IPS-20b (cell line): ENCODE measurements around the gene ZYX.

Source experiments
- H3K27ac ChIP-seq: one replicate; pipeline ENCODE4 v1.5.1; 2013; ENCODE audit warnings: low read length
- H3K27me3 ChIP-seq: 2 replicates; pipeline ENCODE4 v1.6.1; 2013; ENCODE audit warnings: mild to moderate bottlenecking, low read length, inconsistent platforms; ENCODE audit not compliant: insufficient read depth
- H3K36me3 ChIP-seq: 2 replicates; pipeline ENCODE4 v1.6.1; 2013; ENCODE audit warnings: low read depth, mild to moderate bottlenecking, inconsistent platforms, low read length, moderate library complexity; ENCODE audit not compliant: insufficient read depth
- H3K4me1 ChIP-seq: 2 replicates; pipeline ENCODE4 v1.6.1; 2013; ENCODE audit warnings: mild to moderate bottlenecking, control low read depth, inconsistent platforms, low read length, moderate library complexity; ENCODE audit not compliant: insufficient read depth
- H3K4me3 ChIP-seq: 2 replicates; pipeline ENCODE4 v1.5.1; 2013; ENCODE audit warnings: mild to moderate bottlenecking, low read length, inconsistent platforms
- H3K9ac ChIP-seq: 2 replicates; pipeline ENCODE4 v1.6.1; 2013; ENCODE audit warnings: low read depth, mild to moderate bottlenecking, inconsistent platforms, low read length, moderate library complexity
- H3K9me3 ChIP-seq: 2 replicates; pipeline ENCODE4 v1.6.1; 2013; ENCODE audit warnings: mild to moderate bottlenecking, low read depth, low read length, inconsistent platforms; ENCODE audit not compliant: insufficient read depth

The ZYX gene

GRCh38 chr7:143436325-143436946 is 55.3 kb downstream of the ZYX start:
- H3K4me3 ChIP-seq: peak overlapping the region; percentile 29; the same call in 1 of the 2 replicates
- H3K4me1 ChIP-seq: peaks cover 11% of the 10 kb centered on the region
- H3K27ac ChIP-seq: no peak overlapping the region
- H3K36me3 ChIP-seq: no peaks in the 10 kb centered on the region
- H3K27me3 ChIP-seq: no peaks in the 10 kb centered on the region
- no peaks in the 10 kb centered on the region for H3K9me3 ChIP-seq
- peak overlapping the region; percentile 33; the same call in 1 of the 2 replicates for H3K9ac ChIP-seq

- no peaks in the 10 kb centered on the region for H3K36me3 ChIP-seq
- no peak overlapping the region for H3K9ac ChIP-seq
- H3K27me3 ChIP-seq: no peaks in the 10 kb centered on the region
- peaks cover 11% of the 10 kb centered on the region for H3K4me1 ChIP-seq
- H3K4me3 ChIP-seq: no peak overlapping the region
- H3K27ac ChIP-seq: no peak overlapping the region
- no peaks in the 10 kb centered on the region for H3K9me3 ChIP-seq
Observed at GRCh38 chr7:143437578-143437977, 56.4 kb downstream of the ZYX start.

GRCh38 chr7:143439866-143440265 is 58.7 kb downstream of the ZYX start:
- peaks cover 11% of the 10 kb centered on the region for H3K4me1 ChIP-seq
- H3K9ac ChIP-seq: no peak overlapping the region
- no peaks in the 10 kb centered on the region for H3K36me3 ChIP-seq
- H3K9me3 ChIP-seq: no peaks in the 10 kb centered on the region
- no peaks in the 10 kb centered on the region for H3K27me3 ChIP-seq
- no peak overlapping the region for H3K4me3 ChIP-seq
- no peak overlapping the region for H3K27ac ChIP-seq
